ENCODE measurements around the gene C19orf47.

Gene C19orf47

DNA sequence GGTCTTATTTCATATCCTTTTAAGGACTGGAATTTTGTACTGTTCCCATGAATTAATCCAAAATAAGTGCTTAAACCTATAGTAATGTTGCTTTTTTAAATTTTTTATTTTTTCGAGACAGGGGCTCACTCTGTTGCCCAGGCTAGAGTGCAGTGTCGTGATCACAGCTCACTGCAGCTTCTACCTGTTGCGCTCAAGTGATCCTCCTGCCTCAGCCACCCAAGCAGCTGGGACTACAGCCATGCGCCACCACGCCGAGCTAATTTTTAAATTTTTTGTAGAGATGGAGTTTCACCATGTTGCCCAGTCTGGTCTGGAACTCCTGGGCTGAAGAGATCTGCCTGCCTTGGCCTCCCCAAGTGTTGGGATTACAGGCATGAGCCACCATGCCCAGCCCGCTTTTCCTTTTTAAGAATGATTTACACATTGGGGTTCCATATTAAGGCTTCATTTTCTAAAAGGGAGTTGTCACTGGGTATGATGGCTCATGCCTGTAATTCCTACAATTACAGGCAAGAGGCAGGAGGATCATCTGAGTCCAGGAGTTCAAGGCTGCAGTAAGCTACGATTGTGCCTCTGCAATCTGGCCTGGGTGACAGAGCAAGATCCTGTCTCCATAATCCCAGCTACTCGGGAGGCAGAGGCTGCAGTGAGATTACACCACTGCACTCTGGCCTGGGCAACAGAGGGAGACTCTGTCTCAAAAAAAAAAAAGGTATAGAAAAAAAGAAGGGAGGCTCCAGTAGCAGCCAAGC lies 34.8 kb downstream of the C19orf47 start:
- no peak for DNase-seq

DNA sequence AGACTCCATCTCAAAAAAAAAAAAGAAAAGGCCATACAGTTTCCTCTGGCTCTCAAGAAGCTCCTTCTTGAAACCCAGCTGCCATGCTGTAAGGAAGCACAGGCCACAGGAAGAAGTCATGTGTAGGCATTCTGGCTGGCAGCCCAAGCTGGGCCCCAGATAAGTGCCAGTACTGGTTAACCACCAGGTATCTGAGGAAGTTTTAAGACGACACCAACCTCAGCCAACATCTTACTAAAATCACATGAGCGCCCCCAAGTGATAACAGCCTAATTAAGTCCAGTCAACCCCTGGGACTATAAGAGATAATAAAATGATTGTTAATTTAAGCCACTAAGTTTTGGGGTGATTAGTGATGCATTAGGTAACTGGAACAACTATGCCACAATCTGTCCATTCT lies 35.7 kb downstream of the C19orf47 start:
- no peak for DNase-seq

- no peak for DNase-seq
These were observed 38.5 kb downstream of the C19orf47 start for GRCh38 chr19:40309666-40310065.

- DNase-seq = peak; percentile 79 to 83
These were observed 42.8 kb downstream of the C19orf47 start for GRCh38 chr19:40305403-40305802.

- DNase-seq = no peak
These were observed 43.9 kb downstream of the C19orf47 start for GRCh38 chr19:40304306-40304705.

DNA sequence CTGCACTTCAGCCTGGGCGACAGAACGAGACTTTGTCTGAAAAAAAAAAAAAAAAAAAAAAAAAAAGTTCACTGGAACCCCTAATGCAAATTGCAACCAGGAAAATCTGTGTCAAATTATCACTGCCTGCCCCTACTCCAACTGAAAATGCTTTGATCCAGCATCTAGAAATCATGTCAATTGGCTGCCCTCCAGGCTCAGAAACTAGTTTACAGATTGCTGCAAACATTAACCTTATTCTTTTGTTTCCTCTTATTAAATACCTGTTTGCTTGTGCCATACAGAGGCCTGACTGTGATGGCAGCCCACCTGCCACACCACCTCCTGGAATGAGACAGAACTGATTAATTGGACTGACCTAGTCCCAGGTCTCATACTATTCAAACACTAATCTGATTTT lies 44.4 kb downstream of the C19orf47 start:
- DNase-seq = no peak

DNA sequence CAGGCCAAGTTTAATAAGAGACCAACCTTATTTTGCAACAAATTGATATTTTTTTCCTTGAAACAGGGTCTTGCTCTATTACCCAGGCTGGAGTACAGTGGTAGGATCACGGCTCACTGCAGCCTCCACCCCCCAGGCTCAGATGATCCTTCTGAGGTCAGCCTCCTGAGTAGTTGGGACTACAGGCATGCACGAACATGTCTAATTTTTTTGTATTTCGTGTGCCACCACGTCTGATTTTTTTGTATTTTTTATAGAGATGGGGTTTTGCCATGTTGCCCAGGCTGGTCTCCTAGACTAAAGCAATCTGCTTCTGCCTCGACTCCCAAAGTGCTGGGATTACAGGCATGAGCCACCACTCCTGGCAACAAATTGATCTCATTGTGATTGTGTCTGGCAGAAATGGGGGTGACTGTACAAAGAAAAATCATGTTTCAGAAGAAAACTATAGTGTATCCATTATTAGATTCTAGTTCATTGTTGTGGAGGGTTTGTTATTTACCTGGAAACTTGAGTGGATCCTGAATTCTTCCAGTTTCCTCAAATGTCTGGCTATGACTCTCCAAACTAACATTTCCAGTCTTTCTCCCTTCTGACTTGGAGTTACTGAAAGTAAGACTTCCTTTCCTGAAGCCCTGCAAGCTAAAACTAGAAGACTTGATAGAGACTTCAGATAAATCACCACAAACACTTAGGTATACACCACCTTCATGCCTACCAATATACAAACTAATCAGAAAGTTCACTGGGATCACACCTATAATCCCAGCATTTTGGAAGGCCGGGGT lies 45.8 kb downstream of the C19orf47 start:
- no peak for DNase-seq

GRCh38 chr19:40300668-40301067 lies 47.5 kb downstream of the C19orf47 start:
- no peak for DNase-seq

GRCh38 chr19:40298026-40298425 lies 50.2 kb downstream of the C19orf47 start:
- DNase-seq = no peak

DNA sequence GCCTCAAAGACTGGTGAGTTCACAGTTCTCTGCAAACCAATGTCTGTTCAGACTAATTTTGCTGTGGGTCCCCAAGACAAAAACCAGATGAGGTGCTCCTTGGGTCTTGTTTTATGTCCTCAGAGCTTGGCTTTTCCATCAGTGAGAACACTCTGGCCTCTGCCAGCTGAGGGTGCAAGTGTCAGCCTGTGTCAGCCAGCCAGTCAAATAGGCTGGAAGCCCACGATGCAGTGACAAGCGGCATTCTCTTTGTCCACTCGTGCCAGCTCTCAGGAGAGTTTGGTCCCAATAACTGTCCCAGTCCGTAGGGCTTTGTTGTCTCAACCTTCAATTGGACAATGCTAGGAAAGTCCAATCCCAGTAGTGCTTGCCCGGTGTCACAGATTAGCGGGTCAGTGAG lies 53.6 kb downstream of the C19orf47 start:
- DNase-seq = no peak

DNA sequence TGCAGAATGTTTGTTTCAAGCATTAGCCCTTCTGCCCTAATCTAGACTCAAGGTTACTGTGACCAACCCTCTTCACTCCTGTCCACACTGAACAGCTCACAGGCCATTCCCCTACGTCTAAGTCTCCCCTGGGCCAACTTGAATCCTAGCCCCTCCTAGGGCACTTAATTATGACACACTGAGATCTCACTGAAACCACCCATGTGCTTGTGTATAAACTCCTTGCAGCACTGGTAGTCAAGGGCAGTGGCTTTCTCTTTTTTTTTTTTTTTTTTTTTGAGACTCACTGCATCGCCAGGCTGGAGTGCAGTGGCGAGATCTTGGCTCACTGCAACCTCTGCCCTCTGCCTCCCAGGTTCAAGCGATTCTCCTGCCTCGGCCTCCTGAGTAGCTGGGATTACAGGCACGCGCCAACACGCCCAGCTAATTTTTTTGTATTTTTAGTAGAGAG lies 61.2 kb downstream of the C19orf47 start:
- DNase-seq = no peak

GRCh38 chr19:40286235-40286970 lies 61.8 kb downstream of the C19orf47 start:
- DNase-seq = no peak

- DNase-seq = peak; percentile 98 to 99
These were observed 62.6 kb downstream of the C19orf47 start for GRCh38 chr19:40285353-40286234.

DNA sequence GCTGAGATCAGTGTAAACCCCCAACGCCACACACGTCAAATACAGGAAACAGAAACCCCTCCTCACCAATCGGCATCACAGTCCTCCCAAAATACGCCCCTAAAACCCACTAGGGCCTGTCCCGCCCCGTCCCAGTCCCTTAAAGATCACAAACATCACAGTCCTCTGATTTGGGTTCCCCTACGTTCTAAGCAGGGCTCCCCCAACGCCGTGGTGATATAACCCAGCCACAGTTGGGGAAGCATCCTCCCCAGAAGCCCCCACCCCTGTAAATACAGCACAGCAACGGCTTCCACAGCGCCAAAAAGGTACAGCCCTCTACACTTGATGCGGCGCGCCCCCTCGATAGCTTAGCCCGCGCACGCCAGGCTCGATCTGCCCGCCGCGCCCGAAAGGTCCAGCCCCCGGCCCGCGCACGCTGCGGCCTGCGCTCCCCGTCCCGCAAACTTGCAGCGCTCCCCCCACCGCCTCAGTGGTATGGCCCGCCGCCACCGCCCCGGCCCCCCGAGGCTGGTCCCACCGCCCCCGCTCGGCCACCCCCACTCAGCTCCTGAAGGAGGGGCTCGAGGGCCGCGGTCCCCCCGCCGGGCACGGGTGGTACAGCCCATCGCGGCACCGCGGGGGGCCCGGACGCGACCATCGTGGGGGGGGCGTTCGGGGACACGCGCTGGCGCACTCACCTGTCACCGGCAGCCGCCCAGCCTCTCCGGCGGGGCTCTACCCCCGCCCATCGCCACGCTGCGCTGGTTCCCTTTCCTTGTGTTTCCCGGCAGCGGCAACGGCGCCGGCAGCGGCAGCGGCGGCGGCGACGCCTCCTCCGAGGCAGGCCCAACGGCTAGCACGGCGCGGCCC lies 63.5 kb downstream of the C19orf47 start, which contains the start of gene AKT2:
TSS of gene AKT2 (minus strand) at position 845 of the 852 bp plus-strand sequence. CDS start 20,078 bp downstream, outside the sequence.
- no peak for DNase-seq

DNA sequence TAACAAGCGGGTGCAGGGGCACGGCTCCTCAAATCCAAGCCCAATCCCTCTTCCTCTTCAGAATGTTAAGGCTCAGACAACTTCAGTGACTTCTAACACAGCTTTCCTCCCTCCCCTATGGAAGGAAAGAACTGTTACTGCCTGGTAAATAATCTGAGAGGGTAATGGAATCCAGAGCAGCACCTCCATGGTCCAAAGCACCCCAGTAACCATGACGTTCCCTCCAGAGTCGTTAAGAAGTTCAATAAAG lies 64.0 kb downstream of the C19orf47 start:
- DNase-seq = no peak

- no peak for DNase-seq
These were observed 64.6 kb downstream of the C19orf47 start for GRCh38 chr19:40283414-40284250.

GRCh38 chr19:40282920-40283319 lies 65.3 kb downstream of the C19orf47 start:
- no peak for DNase-seq

DNA sequence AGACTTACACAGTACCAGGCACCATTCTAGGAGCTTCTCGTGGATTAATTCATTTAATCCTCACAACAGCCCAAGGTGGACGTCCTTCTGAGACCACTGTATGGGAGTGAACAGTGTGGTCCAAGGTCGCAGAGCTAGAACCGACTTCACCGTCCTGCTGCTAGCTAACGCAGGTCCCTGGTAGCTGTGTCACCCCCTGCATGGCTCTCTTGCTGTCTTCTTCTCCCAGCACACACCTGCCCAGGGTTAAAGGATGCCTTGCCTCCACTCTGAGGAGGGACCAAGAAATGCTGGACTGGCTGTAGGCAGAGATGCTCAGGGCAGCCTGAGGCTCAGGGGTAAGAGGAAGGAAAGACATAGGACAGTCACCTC lies 66.0 kb downstream of the C19orf47 start:
- DNase-seq = no peak

DNA sequence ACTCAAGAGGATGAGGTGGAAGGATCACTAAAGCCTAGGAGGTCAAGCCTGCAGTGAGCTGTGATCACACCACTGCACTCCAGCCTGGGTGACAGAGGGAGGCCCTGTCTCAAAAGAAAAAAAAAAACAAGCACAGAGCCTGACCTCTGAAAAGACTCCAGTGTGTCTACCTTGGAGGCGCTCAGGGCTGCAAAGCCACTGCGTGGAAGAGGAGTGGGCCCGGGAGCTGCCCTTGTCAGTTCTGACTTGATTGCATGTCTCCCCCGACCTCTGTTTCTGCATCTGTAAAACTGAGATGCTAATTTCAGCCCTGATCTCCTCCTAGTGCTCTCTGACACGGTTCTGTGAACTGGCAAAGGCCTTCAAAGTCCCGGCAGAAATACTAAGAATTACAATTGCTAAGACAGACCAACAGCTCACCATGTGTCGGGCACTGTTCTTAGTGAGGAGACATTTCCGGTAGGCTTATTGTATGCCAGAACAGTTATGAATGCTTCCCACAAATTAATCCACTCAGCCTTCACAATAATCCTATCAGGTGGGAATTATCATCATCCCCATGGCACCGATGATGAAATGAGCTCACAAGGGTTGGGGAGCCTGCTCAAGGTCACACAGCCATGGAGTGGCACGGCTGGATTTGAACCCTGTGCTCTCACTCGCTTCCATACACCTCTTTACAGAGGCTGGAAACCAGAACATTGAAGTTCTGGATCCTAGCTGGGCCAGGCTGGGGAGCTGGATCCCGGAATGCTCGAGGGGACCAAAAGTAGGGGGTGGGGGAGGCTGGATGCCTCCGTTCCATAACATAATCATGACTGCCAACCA lies 66.6 kb downstream of the C19orf47 start:
- DNase-seq = no peak

Measured in AML-193 (cell line).